Astrocyte of the cerebellum (primary cell): ENCODE measurements around the gene BRF1.
A peak's percentile ranks its signal among the peaks of the same experiment; 100 is the strongest.

Source experiments
- DNase-seq: peaks from one replicate; pipeline ENCODE4 v3.0.0-alpha.2; 2011; ENCODE audit warnings: low read depth
- H3K4me3 ChIP-seq: 2 replicates; pipeline ENCODE4 v1.5.1; 2011; ENCODE audit warnings: mild to moderate bottlenecking, low read depth, low read length, moderate library complexity
- CTCF ChIP-seq: IDR thresholded peaks from 2 replicates; pipeline ENCODE4 v1.5.1; 2012; ENCODE audit warnings: low read length, low read depth, moderate library complexity, mild to moderate bottlenecking; ENCODE audit errors: missing control alignments
- in situ Hi-C: cut with HindIII; loops from 2 replicates; pipeline ENCODE4 v1.10.0; 2017; ENCODE audit warnings: low sequenced_read_pairs

The BRF1 gene

GRCh38 chr14:105315211-105315721, 14.5 kb upstream of the BRF1 start:
- peak overlapping the region; percentile 64 for H3K4me3 ChIP-seq
- no peak for DNase-seq
- TF ChIP-seq CTCF: no peak
- in situ Hi-C loops: no loop called here

- DNase-seq: peak; percentile 57
- in situ Hi-C loops: no loop called here
- peak within 1 kb of the TSS; percentile 64 for H3K4me3 ChIP-seq
- TF ChIP-seq CTCF: no peak
These were observed 13.7 kb upstream of the BRF1 start, which contains the start of gene PACS2 for GRCh38 chr14:105314287-105315200. PACS2 (plus strand) TSS chr14:105314748; CDS start chr14:105314919, 171 bp downstream.

- in situ Hi-C loops: no loop called here
- no peak for TF ChIP-seq CTCF
- no peak for DNase-seq
- H3K4me3 ChIP-seq: peak overlapping the region; percentile 42
These were observed 12.8 kb upstream of the BRF1 start for GRCh38 chr14:105313381-105314286.

- no peak for TF ChIP-seq CTCF
- no peak for DNase-seq
- H3K4me3 ChIP-seq: no peak overlapping the region
- in situ Hi-C loops: no loop called here
These were observed 12.2 kb upstream of the BRF1 start for GRCh38 chr14:105312973-105313372.

- TF ChIP-seq CTCF: no peak
- in situ Hi-C loops: no loop called here
- DNase-seq: no peak
- H3K4me3 ChIP-seq: no peak overlapping the region
These were observed 11.0 kb upstream of the BRF1 start for GRCh38 chr14:105311838-105312237.

- in situ Hi-C loops: no loop called here
These were observed 8.6 kb upstream of the BRF1 start for GRCh38 chr14:105309371-105309770.

More at GRCh38 chr14:105309371-105309770, 8.6 kb upstream of the BRF1 start:
- H3K4me3 ChIP-seq: no peak overlapping the region
- DNase-seq: no peak
- no peak for TF ChIP-seq CTCF
